GM21737 (cell line): Measurements from ENCODE around the gene ATP6V1F.

Experiments
- ATAC-seq: cut with Tn5 transposase; IDR thresholded peaks from one replicate; pipeline ENCODE4 v1.9.1; 2021; ENCODE audit warnings: mild to moderate bottlenecking, moderate library complexity; ENCODE audit not compliant: unreplicated experiment

The ATP6V1F gene

GRCh38 chr7:128847721-128848211 is 14.9 kb upstream of the ATP6V1F start:
- ATAC-seq: no peak

- no peak for ATAC-seq
Measured at GRCh38 chr7:128848289-128849155, 14.1 kb upstream of the ATP6V1F start.

- ATAC-seq: no peak
Measured at GRCh38 chr7:128849156-128849515, 13.5 kb upstream of the ATP6V1F start.

- ATAC-seq: no peak
Measured at GRCh38 chr7:128849804-128850490, 12.7 kb upstream of the ATP6V1F start.

- ATAC-seq: no peak
Measured at GRCh38 chr7:128852537-128853254, 10.0 kb upstream of the ATP6V1F start.

- ATAC-seq: no peak
Measured at GRCh38 chr7:128853799-128854198, 8.9 kb upstream of the ATP6V1F start.

GRCh38 chr7:128854396-128854795 is 8.3 kb upstream of the ATP6V1F start:
- ATAC-seq: no peak

GRCh38 chr7:128855559-128855958 is 7.1 kb upstream of the ATP6V1F start:
- no peak for ATAC-seq

GRCh38 chr7:128856001-128856718 is 6.5 kb upstream of the ATP6V1F start:
- no peak for ATAC-seq

GRCh38 chr7:128858380-128859231 is 4.0 kb upstream of the ATP6V1F start:
- no peak for ATAC-seq

GRCh38 chr7:128859232-128860157 is 3.2 kb upstream of the ATP6V1F start:
- no peak for ATAC-seq

- ATAC-seq: no peak
Measured at GRCh38 chr7:128860158-128861073, 2.2 kb upstream of the ATP6V1F start.

GRCh38 chr7:128861957-128862570 is 592 bp upstream of the ATP6V1F start:
- ATAC-seq: no peak

- peak; percentile 32 for ATAC-seq
Measured at GRCh38 chr7:128863433-128863989, 855 bp downstream of the ATP6V1F start.

GRCh38 chr7:128865303-128865702 is 2.6 kb downstream of the ATP6V1F start:
- no peak for ATAC-seq

GRCh38 chr7:128865996-128866877 is 3.6 kb downstream of the ATP6V1F start:
- no peak for ATAC-seq
